Neural cell (in vitro differentiated cells): ENCODE measurements around the gene TPPP3.

ENCODE experiments used
- EP300 ChIP-seq: fragments of 450-650 bp; conservative IDR thresholded peaks from 2 replicates; pipeline ENCODE4 v1.6.1; 2014; ENCODE audit warnings: antibody characterized with exemption, mild to moderate bottlenecking, moderate library complexity; ENCODE audit not compliant: poor library complexity, severe bottlenecking
- EZH2 ChIP-seq: fragments of 200-600, 300-800 bp; shearing (Covaris generic), sonication (generic); IDR thresholded peaks from 2 replicates; pipeline ENCODE4 v1.6.1; 2014; ENCODE audit warnings: antibody characterized with exemption, low read length, borderline replicate concordance, mild to moderate bottlenecking; ENCODE audit not compliant: insufficient read depth, poor library complexity, severe bottlenecking
- MXI1 ChIP-seq: fragments of 450-650 bp; conservative IDR thresholded peaks from 2 replicates; pipeline ENCODE4 v1.6.1; 2014; ENCODE audit warnings: antibody characterized with exemption, mild to moderate bottlenecking; ENCODE audit not compliant: poor library complexity, severe bottlenecking
- SMC3 ChIP-seq: fragments of 450-650 bp; conservative IDR thresholded peaks from 2 replicates; pipeline ENCODE4 v1.6.1; 2014; ENCODE audit warnings: antibody characterized with exemption, mild to moderate bottlenecking, moderate library complexity; ENCODE audit not compliant: poor library complexity
- TF ChIP-seq, protein P1 (sequence below): fragments of 450-650 bp; IDR thresholded peaks from 2 replicates; pipeline ENCODE4 v1.5.1; 2014; ENCODE audit warnings: antibody characterized with exemption, mild to moderate bottlenecking, moderate library complexity; ENCODE audit not compliant: poor library complexity, severe bottlenecking
- TF ChIP-seq, protein P2 (sequence below): IDR thresholded peaks from 2 replicates; pipeline ENCODE4 v1.6.1; 2012; ENCODE audit warnings: borderline replicate concordance

DNA sequence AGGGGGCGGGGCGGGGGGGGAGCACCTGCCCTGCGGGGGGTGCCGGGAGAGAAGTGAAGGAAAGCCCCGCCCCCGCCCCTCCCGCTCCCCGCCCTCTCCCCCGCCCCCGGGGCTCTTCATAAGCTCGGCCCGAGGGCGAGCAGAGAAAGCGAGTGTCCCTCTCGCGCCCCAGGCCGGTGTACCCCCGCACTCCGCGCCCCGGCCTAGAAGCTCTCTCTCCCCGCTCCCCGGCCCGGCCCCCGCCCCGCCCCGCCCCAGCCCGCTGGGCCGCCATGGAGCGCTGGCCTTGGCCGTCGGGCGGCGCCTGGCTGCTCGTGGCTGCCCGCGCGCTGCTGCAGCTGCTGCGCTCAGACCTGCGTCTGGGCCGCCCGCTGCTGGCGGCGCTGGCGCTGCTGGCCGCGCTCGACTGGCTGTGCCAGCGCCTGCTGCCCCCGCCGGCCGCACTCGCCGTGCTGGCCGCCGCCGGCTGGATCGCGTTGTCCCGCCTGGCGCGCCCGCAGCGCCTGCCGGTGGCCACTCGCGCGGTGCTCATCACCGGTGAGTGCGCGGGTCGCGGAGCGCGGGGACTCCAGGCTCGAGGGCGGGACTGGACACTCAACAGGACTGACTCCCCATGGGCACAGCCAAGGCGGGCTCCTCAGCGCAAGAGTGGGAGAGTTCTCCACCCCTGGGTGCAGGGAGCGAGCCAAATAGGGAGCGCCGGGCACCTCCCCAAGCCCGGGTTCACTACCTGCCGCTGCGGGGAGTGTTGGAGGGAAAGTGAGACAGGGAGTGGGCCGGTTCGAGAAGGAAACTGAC, 37.9 kb upstream of the TPPP3 start, which contains the start of gene HSD11B2:
- TF ChIP-seq, protein P1, sequence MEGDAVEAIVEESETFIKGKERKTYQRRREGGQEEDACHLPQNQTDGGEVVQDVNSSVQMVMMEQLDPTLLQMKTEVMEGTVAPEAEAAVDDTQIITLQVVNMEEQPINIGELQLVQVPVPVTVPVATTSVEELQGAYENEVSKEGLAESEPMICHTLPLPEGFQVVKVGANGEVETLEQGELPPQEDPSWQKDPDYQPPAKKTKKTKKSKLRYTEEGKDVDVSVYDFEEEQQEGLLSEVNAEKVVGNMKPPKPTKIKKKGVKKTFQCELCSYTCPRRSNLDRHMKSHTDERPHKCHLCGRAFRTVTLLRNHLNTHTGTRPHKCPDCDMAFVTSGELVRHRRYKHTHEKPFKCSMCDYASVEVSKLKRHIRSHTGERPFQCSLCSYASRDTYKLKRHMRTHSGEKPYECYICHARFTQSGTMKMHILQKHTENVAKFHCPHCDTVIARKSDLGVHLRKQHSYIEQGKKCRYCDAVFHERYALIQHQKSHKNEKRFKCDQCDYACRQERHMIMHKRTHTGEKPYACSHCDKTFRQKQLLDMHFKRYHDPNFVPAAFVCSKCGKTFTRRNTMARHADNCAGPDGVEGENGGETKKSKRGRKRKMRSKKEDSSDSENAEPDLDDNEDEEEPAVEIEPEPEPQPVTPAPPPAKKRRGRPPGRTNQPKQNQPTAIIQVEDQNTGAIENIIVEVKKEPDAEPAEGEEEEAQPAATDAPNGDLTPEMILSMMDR = peak; percentile 55
- TF ChIP-seq, protein P2, sequence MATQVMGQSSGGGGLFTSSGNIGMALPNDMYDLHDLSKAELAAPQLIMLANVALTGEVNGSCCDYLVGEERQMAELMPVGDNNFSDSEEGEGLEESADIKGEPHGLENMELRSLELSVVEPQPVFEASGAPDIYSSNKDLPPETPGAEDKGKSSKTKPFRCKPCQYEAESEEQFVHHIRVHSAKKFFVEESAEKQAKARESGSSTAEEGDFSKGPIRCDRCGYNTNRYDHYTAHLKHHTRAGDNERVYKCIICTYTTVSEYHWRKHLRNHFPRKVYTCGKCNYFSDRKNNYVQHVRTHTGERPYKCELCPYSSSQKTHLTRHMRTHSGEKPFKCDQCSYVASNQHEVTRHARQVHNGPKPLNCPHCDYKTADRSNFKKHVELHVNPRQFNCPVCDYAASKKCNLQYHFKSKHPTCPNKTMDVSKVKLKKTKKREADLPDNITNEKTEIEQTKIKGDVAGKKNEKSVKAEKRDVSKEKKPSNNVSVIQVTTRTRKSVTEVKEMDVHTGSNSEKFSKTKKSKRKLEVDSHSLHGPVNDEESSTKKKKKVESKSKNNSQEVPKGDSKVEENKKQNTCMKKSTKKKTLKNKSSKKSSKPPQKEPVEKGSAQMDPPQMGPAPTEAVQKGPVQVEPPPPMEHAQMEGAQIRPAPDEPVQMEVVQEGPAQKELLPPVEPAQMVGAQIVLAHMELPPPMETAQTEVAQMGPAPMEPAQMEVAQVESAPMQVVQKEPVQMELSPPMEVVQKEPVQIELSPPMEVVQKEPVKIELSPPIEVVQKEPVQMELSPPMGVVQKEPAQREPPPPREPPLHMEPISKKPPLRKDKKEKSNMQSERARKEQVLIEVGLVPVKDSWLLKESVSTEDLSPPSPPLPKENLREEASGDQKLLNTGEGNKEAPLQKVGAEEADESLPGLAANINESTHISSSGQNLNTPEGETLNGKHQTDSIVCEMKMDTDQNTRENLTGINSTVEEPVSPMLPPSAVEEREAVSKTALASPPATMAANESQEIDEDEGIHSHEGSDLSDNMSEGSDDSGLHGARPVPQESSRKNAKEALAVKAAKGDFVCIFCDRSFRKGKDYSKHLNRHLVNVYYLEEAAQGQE = no peak
- TF ChIP-seq SMC3 (no peak), EP300 (no peak), EZH2 (no peak), MXI1 (no peak)
